NCI-H1092 treated with DMSO at 0.1 percent for 48 hours (cell line): ENCODE results near the gene SPAG16.

Experiments used
- DNase-seq: peaks from one replicate; lab custom pipeline; 2025; lab: John Stamatoyannopoulos, UW

SPAG16 gene

DNA sequence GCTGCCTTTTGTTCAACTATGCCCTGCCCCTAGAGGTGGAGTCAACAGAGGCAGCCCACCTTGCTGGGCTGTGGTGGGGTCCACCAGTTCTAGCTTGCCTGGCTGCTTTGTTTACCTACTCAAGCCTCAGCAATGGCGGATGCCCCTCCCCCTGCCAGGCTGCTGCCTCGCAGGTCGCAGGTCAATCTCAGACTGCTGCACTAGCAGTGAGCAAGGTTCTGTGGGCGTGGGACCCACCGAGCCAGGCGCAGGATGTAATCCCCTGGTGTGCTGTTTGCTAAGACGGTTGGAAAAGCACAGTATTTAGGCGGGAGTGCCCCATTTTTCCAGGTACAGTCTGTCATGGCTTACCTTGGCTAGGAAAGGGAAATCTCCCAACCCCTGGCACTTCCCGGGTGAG lies 993.6 kb downstream of the SPAG16 start:
- no peak for DNase-seq

DNA sequence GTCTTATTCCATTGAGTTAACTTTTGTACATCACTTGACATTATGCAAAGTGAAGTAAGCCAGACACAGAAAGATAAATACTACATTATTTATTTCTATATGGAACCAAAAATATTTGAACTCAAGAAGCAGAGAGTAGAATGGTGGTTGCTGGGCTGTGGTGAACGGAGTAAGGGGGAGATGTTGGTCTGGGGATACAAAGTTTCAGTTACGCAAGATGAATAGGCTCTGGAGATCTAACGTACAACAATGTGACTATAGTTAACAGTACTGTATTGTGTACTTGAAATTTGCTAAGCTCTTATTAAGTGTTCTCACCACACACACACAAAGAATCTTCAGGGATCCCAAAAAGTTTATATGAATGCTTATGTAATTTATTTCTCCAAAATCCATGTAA lies 1001.7 kb downstream of the SPAG16 start:
- no peak for DNase-seq

GRCh38 chr2:214293593-214293992 lies 1009.3 kb downstream of the SPAG16 start:
- DNase-seq: no peak

GRCh38 chr2:214294426-214294825 lies 1010.2 kb downstream of the SPAG16 start:
- no peak for DNase-seq

GRCh38 chr2:214297423-214297822 lies 1013.2 kb downstream of the SPAG16 start:
- DNase-seq: no peak

DNA sequence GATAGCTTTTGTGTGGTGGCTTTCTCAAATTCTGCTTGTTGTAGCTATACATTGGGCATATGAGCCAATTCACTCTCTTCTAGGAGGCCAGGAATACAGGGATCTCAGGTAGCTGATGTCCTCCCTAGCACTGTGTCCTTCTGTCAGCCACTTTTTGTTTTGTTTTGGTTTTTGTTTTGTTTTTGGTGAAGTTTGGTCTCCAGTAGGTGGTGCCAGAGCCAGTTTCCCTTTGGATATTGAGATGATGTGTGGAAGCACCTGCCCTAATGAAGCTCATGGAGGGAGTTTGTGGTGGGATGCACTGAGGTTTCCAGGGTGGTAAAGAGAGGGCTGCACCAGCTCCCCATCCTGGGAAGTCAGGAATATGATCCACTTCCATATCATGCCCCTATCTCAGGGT lies 1026.1 kb downstream of the SPAG16 start:
- DNase-seq: no peak

DNA sequence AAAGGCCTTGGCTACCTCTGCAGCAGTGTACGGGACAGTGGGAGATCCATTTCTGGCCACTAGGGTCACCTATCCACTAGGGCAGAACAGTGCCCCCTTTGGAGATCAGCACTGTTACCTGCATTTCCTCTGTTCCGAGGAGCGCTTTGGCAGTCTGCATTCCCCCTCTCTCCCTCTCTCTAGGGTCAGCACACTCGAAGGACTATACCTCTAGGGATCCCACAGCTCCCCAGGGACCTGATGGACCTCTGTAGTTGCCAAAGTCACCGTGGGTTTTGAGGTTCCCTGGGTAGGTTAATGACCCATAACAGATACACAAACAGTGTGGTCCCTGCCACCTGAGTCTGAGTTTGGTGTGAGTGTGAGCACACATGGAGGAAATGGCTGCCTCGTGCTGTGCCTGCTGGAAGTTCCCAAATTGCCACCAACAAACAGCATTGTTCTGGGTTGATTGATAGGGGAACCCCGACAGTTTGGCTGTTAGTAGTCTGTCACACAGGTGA lies 1026.8 kb downstream of the SPAG16 start:
- no peak for DNase-seq

GRCh38 chr2:214311931-214312749 lies 1027.9 kb downstream of the SPAG16 start:
- no peak for DNase-seq

- DNase-seq: no peak
Observed at GRCh38 chr2:214315324-214315723, 1031.1 kb downstream of the SPAG16 start.

- no peak for DNase-seq
Observed at GRCh38 chr2:214320211-214320610, 1035.9 kb downstream of the SPAG16 start.

DNA sequence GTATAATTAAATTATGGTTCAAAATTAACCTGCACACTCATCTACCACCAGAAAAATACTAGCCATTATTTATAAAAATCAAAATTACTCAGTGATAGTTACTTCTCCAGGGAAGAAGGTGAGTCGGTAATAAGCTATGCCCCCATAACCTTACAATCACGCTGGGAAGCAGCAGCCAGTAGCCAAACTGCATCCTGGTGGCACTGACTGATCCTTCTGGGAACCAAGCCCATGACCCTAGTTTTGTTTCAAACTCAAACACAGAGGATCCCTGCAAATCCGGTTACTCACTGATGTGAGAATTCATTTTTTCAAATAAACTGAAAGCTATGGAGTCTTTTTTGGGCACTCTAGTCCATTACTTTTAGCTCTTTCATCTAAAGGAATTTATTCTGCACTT lies 1038.4 kb downstream of the SPAG16 start:
- no peak for DNase-seq

DNA sequence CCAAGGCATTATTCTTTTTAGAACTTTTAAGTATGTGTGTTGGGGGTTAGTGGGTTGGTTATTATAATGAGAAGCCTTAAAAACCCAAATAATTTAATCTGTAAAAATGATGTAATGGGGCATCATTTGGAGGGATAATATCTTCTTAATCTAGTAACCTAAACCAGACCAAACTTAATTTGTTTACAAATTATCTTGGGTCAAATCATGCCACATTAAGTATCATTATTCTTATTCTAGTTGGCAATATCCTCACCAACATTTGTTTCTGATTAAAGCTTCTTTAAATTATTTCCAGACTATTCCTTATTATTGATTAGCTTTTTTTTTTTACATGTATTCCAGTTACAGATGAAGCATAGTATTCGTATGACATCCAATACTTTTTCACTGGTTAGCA lies 1041.1 kb downstream of the SPAG16 start:
- DNase-seq: no peak

DNA sequence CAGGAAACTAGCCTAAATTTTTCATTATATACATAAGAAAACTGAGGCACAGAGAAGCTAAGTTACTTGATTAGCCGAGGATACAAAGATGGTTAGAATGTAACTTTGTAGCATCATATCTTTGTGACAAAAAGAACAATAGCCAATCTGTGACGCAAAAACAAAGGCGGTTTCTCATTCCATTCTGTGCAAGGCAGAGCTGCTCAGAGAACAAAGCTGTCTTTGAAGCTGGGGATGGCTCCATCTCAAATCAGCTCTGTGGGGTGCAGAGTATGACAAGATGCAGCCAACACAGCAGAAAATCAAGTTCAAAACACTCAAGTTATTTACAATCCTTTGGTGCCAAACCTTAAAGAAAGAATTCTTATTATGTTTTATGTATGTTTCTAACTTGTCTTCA lies 1044.7 kb downstream of the SPAG16 start:
- DNase-seq: no peak

DNA sequence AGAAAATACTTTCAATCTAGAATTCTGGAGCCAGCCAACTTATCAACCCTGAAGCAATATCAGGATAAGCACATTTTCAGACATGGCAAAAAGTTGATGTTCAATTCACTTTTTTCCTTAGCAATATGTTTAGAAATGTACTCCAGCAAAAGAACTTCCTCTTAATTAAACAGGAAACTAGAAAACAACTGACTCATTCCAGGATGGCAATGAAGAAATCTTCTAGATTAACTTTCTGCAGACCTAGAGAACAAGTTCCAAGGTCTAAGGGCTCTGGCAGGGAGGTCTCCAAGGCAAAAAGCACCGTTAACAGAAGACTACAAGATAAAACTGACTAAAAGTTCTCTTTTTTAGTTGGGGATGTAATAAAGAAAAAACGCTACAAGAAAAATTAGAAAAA lies 1057.4 kb downstream of the SPAG16 start:
- no peak for DNase-seq

GRCh38 chr2:214358506-214358905 lies 1074.2 kb downstream of the SPAG16 start:
- no peak for DNase-seq

DNA sequence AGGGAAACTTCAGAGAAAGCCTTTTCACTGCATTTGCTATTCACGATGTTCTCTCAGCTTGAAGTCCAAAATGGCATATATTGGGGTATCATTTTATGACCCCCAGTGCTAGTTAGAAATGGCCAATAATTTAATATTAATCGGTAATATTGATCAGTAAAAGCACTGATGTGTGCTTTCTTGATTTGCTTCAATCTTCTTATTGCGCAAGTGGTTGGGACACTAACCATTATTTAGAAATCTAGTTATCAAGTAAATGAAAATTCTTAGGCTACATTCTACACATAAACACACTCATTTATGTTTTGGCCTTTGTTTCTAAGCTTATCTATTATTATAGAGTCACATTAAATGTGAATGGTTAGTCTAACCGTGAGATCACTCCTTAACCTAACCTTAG lies 1076.9 kb downstream of the SPAG16 start:
- DNase-seq: no peak

- no peak for DNase-seq
Observed at GRCh38 chr2:214365549-214365948, 1081.3 kb downstream of the SPAG16 start.

GRCh38 chr2:214367171-214367570 lies 1082.9 kb downstream of the SPAG16 start:
- no peak for DNase-seq

DNA sequence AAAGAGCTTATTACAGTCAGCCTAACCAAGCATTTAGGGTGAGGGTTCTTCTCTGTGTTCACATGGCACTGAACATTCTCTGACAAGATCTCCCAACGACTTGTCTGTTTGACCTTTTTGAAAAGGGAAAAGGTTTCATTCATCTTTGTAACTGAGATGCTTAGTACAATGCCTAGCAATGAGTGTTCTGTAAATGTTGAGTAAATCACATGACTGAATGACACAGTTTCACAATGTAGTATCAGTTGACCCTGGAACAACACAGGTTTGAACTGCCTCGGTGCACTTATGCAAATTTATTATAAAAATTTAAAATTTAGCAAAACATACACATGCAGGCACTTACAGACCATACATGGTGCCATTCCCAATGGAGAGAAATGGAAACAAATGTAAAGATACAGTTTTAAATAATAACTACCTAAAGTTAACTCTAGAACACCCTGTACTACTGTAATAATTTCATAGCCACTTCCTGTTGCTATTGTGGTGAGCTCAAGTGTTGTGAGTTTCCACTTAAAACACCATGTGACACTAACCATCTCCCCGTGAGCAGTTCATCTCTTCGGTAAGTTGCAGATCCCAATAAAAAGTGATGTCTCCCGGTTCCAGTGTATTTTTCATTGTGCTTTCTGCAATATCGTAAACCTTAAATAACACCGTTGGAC lies 1092.5 kb downstream of the SPAG16 start:
- no peak for DNase-seq

- no peak for DNase-seq
Observed at GRCh38 chr2:214377286-214377624, 1093.0 kb downstream of the SPAG16 start.

DNA sequence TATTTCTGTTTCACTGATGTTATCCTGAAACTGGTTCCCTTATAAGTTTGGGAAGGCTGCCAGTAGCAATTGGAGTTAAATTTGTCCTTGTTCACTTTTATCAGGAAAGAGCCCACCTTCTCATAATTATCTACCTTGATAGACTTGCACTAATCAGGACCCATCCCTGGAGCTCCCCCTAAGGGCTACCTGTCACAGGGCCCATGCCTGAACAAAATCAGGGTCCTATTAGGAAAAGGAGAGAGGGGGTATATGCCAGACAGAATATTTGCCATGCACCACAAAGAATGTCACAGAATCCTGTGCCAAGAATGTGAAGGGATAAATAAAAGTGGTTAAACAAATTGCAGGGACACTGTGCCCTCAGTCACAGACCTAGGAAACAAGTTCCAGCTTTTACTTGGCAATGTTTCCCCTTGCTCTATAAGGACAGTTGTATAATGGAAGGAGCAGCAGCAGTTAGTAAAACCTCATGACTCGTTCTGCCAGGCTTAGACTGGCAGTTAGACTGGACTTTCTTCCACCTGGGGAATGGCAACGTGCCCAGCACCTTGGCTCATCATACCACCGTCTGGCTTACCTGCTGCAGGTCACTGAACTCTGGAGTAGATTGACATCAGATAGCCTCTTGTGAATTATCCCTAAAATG lies 1094.3 kb downstream of the SPAG16 start:
- DNase-seq: no peak

DNA sequence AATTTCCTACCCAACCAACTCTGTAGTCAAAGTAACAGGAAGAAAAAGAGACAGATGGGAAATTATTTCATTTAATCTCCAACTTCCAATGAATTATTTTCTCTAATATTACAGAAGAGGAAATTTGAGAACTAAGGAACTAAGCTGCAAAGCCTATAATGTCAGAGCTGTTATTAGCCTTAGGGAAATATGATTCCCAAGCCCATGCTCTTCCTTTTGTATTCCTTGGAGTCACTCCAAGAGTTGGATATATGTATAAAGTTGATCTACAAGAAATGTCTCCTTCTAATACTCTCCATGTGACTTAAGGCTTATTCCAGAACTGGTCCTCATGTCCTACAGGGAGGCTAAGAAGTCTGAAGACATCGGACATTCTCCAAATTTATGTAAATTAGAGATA lies 1095.0 kb downstream of the SPAG16 start:
- DNase-seq: no peak

DNA sequence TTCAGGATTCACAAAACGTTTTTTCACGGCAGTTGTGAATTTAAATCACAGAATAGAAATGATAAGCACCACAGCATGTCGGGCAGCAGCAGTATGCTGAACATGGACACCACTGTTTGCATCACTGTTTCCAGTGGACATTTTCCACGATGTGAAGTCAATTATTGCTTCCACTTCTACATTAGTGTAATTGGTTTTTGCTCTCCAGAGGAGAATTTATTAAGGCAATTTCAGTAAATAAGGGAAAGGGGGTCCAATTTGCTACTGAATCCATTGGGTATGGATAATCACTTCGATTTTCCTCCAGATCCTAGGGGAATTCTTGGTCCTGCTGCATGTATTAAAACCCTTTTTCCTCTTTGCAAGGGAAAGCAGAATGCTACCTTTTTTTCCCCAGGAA lies 1096.4 kb downstream of the SPAG16 start:
- DNase-seq: no peak
